SK-N-SH treated with all-trans-retinoic acid at 6 μM for 48 hours (cell line): ENCODE measurements around the gene SP140L.

Experiments
- ATAC-seq: fragments of 200-7000 bp; cut with Tn5 transposase; 3 replicates; pipeline ENCODE4 v1.9.1; 2020; ENCODE audit warnings: mild to moderate bottlenecking, moderate library complexity
- CSDC2 ChIP-seq: fragments of 250-450 bp; sonication (Bioruptor Pico); IDR thresholded peaks from 2 replicates; pipeline ENCODE4 v1.5.0; 2020; ENCODE audit warnings: mild to moderate bottlenecking, moderate library complexity
- GLIS3 ChIP-seq: fragments of 250-450 bp; sonication (Bioruptor Pico); IDR thresholded peaks from 2 replicates; pipeline ENCODE4 v1.5.0; 2020; ENCODE audit warnings: mild to moderate bottlenecking, moderate library complexity
- ISL1 ChIP-seq: fragments of 250-450 bp; sonication (Bioruptor Pico); IDR thresholded peaks from 2 replicates; pipeline ENCODE4 v2.1.2; 2022; ENCODE audit warnings: mild to moderate bottlenecking, moderate library complexity
- PPARA ChIP-seq: fragments of 250-450 bp; sonication (Bioruptor Pico); IDR thresholded peaks from 2 replicates; pipeline ENCODE4 v1.5.0; 2020; ENCODE audit warnings: mild to moderate bottlenecking, borderline replicate concordance
- RARB ChIP-seq: fragments of 250-450 bp; sonication (Bioruptor Pico); IDR thresholded peaks from 2 replicates; pipeline ENCODE4 v1.8.0; 2021; ENCODE audit warnings: mild to moderate bottlenecking, moderate library complexity
- SNAI2 ChIP-seq: fragments of 250-450 bp; sonication (Bioruptor Pico); IDR thresholded peaks from 2 replicates; pipeline ENCODE4 v1.5.0; 2020; ENCODE audit warnings: mild to moderate bottlenecking, moderate library complexity
- ZFP3 ChIP-seq: fragments of 250-450 bp; sonication (Bioruptor Pico); IDR thresholded peaks from 2 replicates; pipeline ENCODE4 v1.5.0; 2020; ENCODE audit warnings: mild to moderate bottlenecking, moderate library complexity
- ZNF70 ChIP-seq: fragments of 450-650 bp; formaldehyde crosslinking; IDR thresholded peaks from 2 replicates; pipeline ENCODE4 v1.5.0; 2020; ENCODE audit warnings: mild to moderate bottlenecking, moderate library complexity
- ZNF8 ChIP-seq: fragments of 450-650 bp; formaldehyde crosslinking; IDR thresholded peaks from 2 replicates; pipeline ENCODE4 v1.5.0; 2020; ENCODE audit warnings: mild to moderate bottlenecking, moderate library complexity
- TF ChIP-seq, protein P1 (sequence below): fragments of 250-450 bp; sonication (Bioruptor Pico); IDR thresholded peaks from 2 replicates; pipeline ENCODE4 v1.8.0; 2021; ENCODE audit warnings: low read depth, mild to moderate bottlenecking, moderate library complexity, borderline replicate concordance
- TF ChIP-seq, protein P2 (sequence below): fragments of 250-450 bp; sonication (Bioruptor Pico); IDR thresholded peaks from 2 replicates; pipeline ENCODE4 v1.5.1; 2021; ENCODE audit warnings: mild to moderate bottlenecking, moderate library complexity
- TF ChIP-seq, protein P3 (sequence below): fragments of 250-450 bp; sonication (Bioruptor Pico); IDR thresholded peaks from 2 replicates; pipeline ENCODE4 v1.5.0; 2020; ENCODE audit warnings: mild to moderate bottlenecking, moderate library complexity

Gene SP140L

DNA sequence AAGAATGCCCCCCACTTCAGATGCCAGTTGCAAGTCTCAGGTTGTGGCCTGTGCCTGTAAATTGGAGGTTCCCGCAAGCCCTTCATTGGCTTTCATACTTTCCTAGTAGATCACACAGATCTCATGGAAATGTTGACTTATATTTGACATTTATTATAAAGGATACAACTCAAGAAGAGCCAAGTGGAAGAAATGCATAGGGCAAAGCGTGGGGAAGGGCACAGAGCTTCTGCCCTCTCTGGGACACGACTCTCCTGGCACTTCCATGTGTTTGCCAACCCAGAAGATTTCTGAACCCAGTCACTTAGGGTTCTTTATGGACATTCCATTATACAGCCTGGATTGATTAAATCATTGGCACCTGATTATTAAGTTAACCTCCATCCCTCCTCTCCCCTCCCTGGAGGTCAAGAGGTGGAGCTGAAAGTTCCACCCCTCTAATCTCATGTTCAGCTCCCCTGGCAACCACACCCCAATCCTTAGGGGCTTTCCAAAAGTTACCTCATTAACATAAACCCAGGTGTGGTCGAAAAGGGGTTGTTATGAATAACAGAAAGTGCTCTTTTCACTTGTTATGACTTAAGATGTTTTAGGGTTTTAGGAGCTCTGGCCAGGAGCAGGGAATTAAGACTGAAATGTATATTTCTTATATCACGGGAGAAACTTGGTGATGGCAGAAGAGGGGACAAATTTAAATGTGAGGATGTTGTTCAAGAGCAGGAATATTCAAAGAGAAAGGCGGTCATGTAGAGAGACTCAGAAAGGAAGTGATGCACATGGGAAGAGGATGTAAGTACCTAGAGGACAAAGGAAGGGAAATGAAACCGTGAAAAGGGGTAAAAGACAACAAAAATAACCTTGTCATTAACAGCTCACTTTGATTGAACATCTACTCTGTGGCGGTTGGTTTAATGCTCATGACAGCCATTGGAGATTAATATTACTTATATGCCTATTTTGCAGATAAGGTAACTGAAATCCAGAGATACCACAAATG, 120.8 kb downstream of the SP140L start:
- no peak for ATAC-seq
- TF ChIP-seq ZNF70 (no peak), SNAI2 (CRISPR knock-in tag) (no peak), ZFP3 (CRISPR knock-in tag) (no peak)
- TF ChIP-seq, protein P1, sequence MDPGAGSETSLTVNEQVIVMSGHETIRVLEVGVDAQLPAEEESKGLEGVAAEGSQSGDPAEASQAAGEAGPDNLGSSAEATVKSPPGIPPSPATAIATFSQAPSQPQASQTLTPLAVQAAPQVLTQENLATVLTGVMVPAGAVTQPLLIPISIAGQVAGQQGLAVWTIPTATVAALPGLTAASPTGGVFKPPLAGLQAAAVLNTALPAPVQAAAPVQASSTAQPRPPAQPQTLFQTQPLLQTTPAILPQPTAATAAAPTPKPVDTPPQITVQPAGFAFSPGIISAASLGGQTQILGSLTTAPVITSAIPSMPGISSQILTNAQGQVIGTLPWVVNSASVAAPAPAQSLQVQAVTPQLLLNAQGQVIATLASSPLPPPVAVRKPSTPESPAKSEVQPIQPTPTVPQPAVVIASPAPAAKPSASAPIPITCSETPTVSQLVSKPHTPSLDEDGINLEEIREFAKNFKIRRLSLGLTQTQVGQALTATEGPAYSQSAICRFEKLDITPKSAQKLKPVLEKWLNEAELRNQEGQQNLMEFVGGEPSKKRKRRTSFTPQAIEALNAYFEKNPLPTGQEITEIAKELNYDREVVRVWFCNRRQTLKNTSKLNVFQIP (CRISPR knock-in tag), result no peak
- TF ChIP-seq, protein P2, sequence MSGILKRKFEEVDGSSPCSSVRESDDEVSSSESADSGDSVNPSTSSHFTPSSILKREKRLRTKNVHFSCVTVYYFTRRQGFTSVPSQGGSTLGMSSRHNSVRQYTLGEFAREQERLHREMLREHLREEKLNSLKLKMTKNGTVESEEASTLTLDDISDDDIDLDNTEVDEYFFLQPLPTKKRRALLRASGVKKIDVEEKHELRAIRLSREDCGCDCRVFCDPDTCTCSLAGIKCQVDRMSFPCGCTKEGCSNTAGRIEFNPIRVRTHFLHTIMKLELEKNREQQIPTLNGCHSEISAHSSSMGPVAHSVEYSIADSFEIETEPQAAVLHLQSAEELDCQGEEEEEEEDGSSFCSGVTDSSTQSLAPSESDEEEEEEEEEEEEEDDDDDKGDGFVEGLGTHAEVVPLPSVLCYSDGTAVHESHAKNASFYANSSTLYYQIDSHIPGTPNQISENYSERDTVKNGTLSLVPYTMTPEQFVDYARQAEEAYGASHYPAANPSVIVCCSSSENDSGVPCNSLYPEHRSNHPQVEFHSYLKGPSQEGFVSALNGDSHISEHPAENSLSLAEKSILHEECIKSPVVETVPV (CRISPR knock-in tag), result no peak

DNA sequence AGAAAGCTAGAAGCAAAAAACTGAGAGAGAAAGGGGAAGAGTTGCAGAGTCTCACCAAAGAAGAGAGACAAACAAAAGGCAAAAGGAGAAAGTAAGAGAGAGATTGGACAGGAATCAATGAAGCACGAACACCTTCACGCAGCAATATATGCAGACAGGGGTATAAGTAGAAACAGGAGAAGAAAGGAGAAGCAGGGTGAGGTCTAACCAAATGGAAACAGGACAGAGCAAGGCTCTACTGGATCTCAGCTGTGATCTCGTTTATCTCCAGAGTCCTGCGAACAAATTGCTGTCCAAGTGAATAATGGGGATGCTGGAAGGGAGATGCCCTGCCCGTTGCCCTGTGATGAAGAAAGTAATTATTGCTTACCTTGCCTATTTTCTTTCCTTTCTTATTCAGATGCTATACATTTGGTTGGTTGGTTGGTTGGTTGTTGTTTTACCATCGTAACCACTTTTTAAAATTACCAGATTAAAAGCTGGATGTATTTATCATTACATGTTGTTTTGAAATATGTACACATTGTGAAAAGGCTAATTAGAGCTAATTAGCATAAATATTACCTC, 123.0 kb downstream of the SP140L start:
- TF ChIP-seq, protein P2 (CRISPR knock-in tag), result no peak
- TF ChIP-seq, all 23 proteins: peak for 0
- no peak for ATAC-seq

DNA sequence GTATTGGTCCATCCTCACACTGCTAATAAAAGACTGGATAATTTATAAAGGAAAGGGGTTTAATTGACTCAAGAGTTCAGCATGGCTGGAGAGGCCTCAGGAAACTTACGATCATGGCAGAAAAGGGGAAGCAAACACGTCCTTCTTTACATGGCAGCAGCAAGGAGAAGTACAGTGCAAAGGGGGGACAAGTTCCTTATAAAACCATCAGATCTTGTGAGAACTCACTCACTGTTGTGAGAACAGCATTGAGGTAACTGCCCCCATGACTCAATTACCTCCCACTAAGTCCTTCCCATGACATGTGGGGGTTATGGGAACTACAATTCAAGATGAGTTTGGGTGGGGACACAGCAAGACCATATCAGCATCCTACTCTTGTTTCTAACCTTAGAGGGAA, 126.0 kb downstream of the SP140L start:
- no peak for ATAC-seq
- TF ChIP-seq GLIS3 (no peak), ISL1 (no peak), PPARA (CRISPR knock-in tag) (no peak), RARB (CRISPR knock-in tag) (no peak), SNAI2 (CRISPR knock-in tag) (no peak), CSDC2 (CRISPR knock-in tag) (no peak), ZNF8 (no peak), ZFP3 (CRISPR knock-in tag) (no peak)
- TF ChIP-seq, protein P1 (CRISPR knock-in tag), result no peak
- TF ChIP-seq, protein P2 (CRISPR knock-in tag), result no peak
- TF ChIP-seq, protein P3, sequence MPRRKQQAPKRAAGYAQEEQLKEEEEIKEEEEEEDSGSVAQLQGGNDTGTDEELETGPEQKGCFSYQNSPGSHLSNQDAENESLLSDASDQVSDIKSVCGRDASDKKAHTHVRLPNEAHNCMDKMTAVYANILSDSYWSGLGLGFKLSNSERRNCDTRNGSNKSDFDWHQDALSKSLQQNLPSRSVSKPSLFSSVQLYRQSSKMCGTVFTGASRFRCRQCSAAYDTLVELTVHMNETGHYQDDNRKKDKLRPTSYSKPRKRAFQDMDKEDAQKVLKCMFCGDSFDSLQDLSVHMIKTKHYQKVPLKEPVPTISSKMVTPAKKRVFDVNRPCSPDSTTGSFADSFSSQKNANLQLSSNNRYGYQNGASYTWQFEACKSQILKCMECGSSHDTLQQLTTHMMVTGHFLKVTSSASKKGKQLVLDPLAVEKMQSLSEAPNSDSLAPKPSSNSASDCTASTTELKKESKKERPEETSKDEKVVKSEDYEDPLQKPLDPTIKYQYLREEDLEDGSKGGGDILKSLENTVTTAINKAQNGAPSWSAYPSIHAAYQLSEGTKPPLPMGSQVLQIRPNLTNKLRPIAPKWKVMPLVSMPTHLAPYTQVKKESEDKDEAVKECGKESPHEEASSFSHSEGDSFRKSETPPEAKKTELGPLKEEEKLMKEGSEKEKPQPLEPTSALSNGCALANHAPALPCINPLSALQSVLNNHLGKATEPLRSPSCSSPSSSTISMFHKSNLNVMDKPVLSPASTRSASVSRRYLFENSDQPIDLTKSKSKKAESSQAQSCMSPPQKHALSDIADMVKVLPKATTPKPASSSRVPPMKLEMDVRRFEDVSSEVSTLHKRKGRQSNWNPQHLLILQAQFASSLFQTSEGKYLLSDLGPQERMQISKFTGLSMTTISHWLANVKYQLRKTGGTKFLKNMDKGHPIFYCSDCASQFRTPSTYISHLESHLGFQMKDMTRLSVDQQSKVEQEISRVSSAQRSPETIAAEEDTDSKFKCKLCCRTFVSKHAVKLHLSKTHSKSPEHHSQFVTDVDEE, result no peak
